Trophoblast cell (in vitro differentiated cells and primary cell): Measurements from ENCODE around the gene DYSF.

Experiments used
- DNase-seq, 2 donors: peaks; one replicate each; pipeline ENCODE4 v3.0.0-alpha.2; 2016
- H2AFZ ChIP-seq: 2 replicates; pipeline ENCODE4 v1.6.1; 2013; ENCODE audit warnings: low read length, moderate library complexity, mild to moderate bottlenecking; ENCODE audit not compliant: insufficient read depth, poor library complexity
- H2AK5ac ChIP-seq: 2 replicates; pipeline ENCODE4 v1.6.1; 2013; ENCODE audit warnings: mild to moderate bottlenecking, low read length
- H2BK120ac ChIP-seq: 2 replicates; pipeline ENCODE4 v1.6.1; 2013; ENCODE audit warnings: low read length, mild to moderate bottlenecking, moderate library complexity; ENCODE audit not compliant: insufficient read depth, poor library complexity
- H2BK12ac ChIP-seq: 2 replicates; pipeline ENCODE4 v1.6.1; 2013; ENCODE audit warnings: mild to moderate bottlenecking, low read length, moderate library complexity
- H2BK5ac ChIP-seq: 2 replicates; pipeline ENCODE4 v1.6.1; 2013; ENCODE audit warnings: low read length, low read depth, moderate library complexity, mild to moderate bottlenecking; ENCODE audit not compliant: poor library complexity
- H3K14ac ChIP-seq: 2 replicates; pipeline ENCODE4 v1.6.1; 2013; ENCODE audit warnings: mild to moderate bottlenecking, low read length
- H3K18ac ChIP-seq: 2 replicates; pipeline ENCODE4 v1.6.1; 2013; ENCODE audit warnings: mild to moderate bottlenecking, low read length
- H3K23ac ChIP-seq: 2 replicates; pipeline ENCODE4 v1.6.1; 2013; ENCODE audit warnings: low read length
- H3K27ac ChIP-seq: 2 replicates; pipeline ENCODE4 v1.5.1; 2013; ENCODE audit warnings: low read depth, mild to moderate bottlenecking, inconsistent platforms, low read length, moderate library complexity
- H3K27me3 ChIP-seq: 2 replicates; pipeline ENCODE4 v1.6.1; 2013; ENCODE audit warnings: inconsistent platforms, mild to moderate bottlenecking, low read length, moderate library complexity; ENCODE audit not compliant: insufficient read depth
- H3K36me3 ChIP-seq, 2 experiments: 1 replicate in 1 of 2; 2 replicates in 1 of 2; pipeline ENCODE4 v1.6.1; 2013; ENCODE audit warnings: low read length in 2 of 2, mild to moderate bottlenecking in 2 of 2, moderate library complexity in 1 of 2; ENCODE audit not compliant: insufficient read depth in 2 of 2, control insufficient read depth in 1 of 2
- H3K4ac ChIP-seq: 2 replicates; pipeline ENCODE4 v1.6.1; 2013; ENCODE audit warnings: low read depth, mild to moderate bottlenecking, low read length, moderate library complexity
- H3K4me1 ChIP-seq, 2 experiments: 1 replicate in 1 of 2; 2 replicates in 1 of 2; pipeline ENCODE4 v1.6.1; 2013; ENCODE audit warnings: low read length in 2 of 2, mild to moderate bottlenecking in 2 of 2, moderate library complexity in 1 of 2; ENCODE audit not compliant: insufficient read depth in 2 of 2, control insufficient read depth in 1 of 2
- H3K4me2 ChIP-seq: 2 replicates; pipeline ENCODE4 v1.6.1; 2013; ENCODE audit warnings: inconsistent platforms, mild to moderate bottlenecking, low read length, moderate library complexity
- H3K4me3 ChIP-seq: 2 replicates; pipeline ENCODE4 v1.5.1; 2013; ENCODE audit warnings: mild to moderate bottlenecking, low read depth, low read length, inconsistent platforms
- H3K79me1 ChIP-seq: one replicate; pipeline ENCODE4 v1.6.1; 2013; ENCODE audit warnings: low read length
- H3K79me2 ChIP-seq: 2 replicates; pipeline ENCODE4 v1.6.1; 2013; ENCODE audit warnings: low read length, mild to moderate bottlenecking; ENCODE audit not compliant: control insufficient read depth, insufficient read depth, poor library complexity
- H3K9ac ChIP-seq: 2 replicates; pipeline ENCODE4 v1.6.1; 2013; ENCODE audit warnings: mild to moderate bottlenecking, low read length
- H3K9me3 ChIP-seq: 2 replicates; pipeline ENCODE4 v1.6.1; 2013; ENCODE audit warnings: low read depth, mild to moderate bottlenecking, control low read depth, inconsistent platforms, low read length; ENCODE audit not compliant: insufficient read depth
- H4K12ac ChIP-seq: 2 replicates; pipeline ENCODE4 v1.6.1; 2013; ENCODE audit warnings: low read depth, mild to moderate bottlenecking, low read length, moderate library complexity
- H4K8ac ChIP-seq: 2 replicates; pipeline ENCODE4 v1.6.1; 2013; ENCODE audit warnings: low read depth, mild to moderate bottlenecking, low read length, moderate library complexity
- H4K91ac ChIP-seq: one replicate; pipeline ENCODE4 v1.6.1; 2013; ENCODE audit warnings: low read depth, mild to moderate bottlenecking, low read length, moderate library complexity
- whole genome bisulfite sequencing: extraction: QIAGEN DNeasy Blood & Tissue Kit; methylation state at CpG from one replicate; pipeline ENCODE4 v1.1.7; 2013; ENCODE audit warnings: missing lambda C conversion rate; ENCODE audit not compliant: insufficient read length, insufficient coverage; ENCODE audit errors: extremely low coverage; 5-methylcytosine and 5-hydroxymethylcytosine counted together

The DYSF gene

GRCh38 chr2:71611247-71611646, 157.9 kb downstream of the DYSF start:
- Histone ChIP-seq H2AK5ac (no peak overlapping the region), H2BK120ac (no peak overlapping the region), H4K8ac (no peak overlapping the region), H3K9me3 (no peaks in the 10 kb centered on the region), H3K27me3 (no peaks in the 10 kb centered on the region), H3K4me2 (no peak overlapping the region), H3K4me1 (peaks cover 0 to 4% of the 10 kb centered on the region in 2 experiments), H3K27ac (no peak overlapping the region), H2BK5ac (no peak overlapping the region), H3K4ac (no peak overlapping the region), H4K91ac (no peak overlapping the region), H3K18ac (no peak overlapping the region), H3K14ac (no peak overlapping the region), H3K4me3 (no peak overlapping the region), H3K9ac (no peak overlapping the region), H2AFZ (no peak overlapping the region), H3K79me1 (no peaks in the 10 kb centered on the region), H2BK12ac (no peak overlapping the region), H4K12ac (no peak overlapping the region), H3K36me3 (peaks cover 3 to 14% of the 10 kb centered on the region in 2 experiments), H3K23ac (no peak overlapping the region), H3K79me2 (no peaks in the 10 kb centered on the region)
- no CpG with 5 or more reads among the region's 12 CpGs for WGBS
- DNase-seq: no peak

DNA sequence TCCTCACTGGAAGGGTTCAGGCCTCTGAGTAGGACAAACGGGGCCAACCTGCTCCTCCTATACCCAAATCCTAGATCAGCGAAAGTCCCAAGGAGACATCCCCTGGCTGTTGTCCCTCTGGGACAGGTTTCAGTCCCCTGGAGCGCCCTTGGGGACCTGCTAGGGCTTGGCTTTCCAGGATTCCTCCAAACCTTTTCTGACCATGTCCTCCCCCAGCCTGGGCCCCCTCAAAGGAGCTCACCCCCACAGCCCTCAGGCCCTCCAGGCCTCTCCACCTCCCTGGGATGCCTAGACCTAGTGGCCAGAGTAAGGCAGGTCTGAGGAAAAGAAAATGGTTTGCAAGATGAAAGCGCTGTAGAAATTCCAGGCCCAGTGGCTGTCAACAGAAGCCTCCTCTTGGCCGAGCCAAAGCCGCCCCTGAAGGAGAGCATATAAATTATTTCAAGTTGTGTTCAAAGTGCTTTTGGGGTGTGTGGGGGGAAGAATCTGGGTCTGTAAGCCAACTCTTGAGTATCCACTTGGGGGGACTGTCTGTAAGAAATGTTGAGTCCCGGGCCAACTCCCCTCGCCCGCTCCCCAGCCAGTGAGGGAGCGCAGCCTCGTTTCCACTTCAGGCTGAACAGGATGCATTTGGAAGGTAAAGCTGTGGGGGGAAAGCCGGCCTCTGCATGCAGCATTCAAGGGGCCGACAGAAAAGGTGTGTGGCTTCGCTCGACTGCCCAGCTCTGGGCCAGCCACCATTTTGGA, 158.6 kb downstream of the DYSF start:
- H3K27ac ChIP-seq: no peak overlapping the region
- no peak overlapping the region for H3K23ac ChIP-seq
- no peak overlapping the region for H3K4me3 ChIP-seq
- no peak overlapping the region for H2AFZ ChIP-seq
- H2BK5ac ChIP-seq: no peak overlapping the region
- no peak overlapping the region for H3K4me2 ChIP-seq
- no peak overlapping the region for H4K8ac ChIP-seq
- DNase-seq: no peak
- H3K79me1 ChIP-seq: no peaks in the 10 kb centered on the region
- no peak overlapping the region for H4K12ac ChIP-seq
- H3K79me2 ChIP-seq: no peaks in the 10 kb centered on the region
- no peak overlapping the region for H2AK5ac ChIP-seq
- no peak overlapping the region for H2BK120ac ChIP-seq
- no peak overlapping the region for H3K18ac ChIP-seq
- H3K9ac ChIP-seq: no peak overlapping the region
- H3K36me3 ChIP-seq: peaks cover 3 to 14% of the 10 kb centered on the region in 2 experiments
- no peaks in the 10 kb centered on the region for H3K9me3 ChIP-seq
- no peaks in the 10 kb centered on the region for H3K27me3 ChIP-seq
- WGBS: no CpG with 5 or more reads among the region's 15 CpGs
- no peak overlapping the region for H2BK12ac ChIP-seq
- H4K91ac ChIP-seq: no peak overlapping the region
- peaks cover 0 to 4% of the 10 kb centered on the region in 2 experiments for H3K4me1 ChIP-seq
- H3K4ac ChIP-seq: no peak overlapping the region
- H3K14ac ChIP-seq: no peak overlapping the region

DNA sequence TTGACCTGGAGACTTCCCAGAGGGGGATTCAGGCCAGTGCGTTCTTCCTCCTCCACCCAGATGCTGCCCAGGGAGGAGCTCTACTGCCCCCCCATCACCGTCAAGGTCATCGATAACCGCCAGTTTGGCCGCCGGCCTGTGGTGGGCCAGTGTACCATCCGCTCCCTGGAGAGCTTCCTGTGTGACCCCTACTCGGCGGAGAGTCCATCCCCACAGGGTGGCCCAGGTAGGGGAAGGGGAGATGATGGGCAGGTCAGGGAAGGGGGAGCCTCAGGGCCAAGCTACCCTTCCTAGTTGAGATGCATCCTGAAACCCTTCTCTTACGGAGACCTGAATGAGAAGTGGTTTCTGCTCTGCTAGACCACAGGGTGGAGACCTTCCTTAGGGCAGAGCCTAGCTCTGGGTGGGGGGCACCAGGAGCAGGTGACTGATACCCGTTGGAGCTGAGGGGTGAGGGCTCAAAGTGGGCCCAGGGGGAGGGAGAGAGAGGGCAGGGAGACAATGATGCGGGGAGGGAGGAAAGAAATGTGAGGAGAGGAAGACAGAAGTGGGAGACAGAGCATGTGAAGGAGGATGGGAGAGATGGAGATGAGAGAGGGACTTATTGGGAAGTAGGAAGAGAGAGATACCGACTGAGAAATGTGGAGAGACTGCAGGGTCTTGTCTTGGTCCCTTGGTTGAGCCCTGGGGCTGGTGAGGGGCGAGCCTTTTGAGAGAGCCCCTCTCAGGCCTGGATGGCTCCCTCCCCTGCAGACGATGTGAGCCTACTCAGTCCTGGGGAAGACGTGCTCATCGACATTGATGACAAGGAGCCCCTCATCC, 159.4 kb downstream of the DYSF start:
- H3K27ac ChIP-seq: no peak overlapping the region
- no peak overlapping the region for H3K4me3 ChIP-seq
- peaks cover 3 to 14% of the 10 kb centered on the region in 2 experiments for H3K36me3 ChIP-seq
- no peaks in the 10 kb centered on the region for H3K27me3 ChIP-seq
- no peak overlapping the region for H2BK5ac ChIP-seq
- H3K79me1 ChIP-seq: no peaks in the 10 kb centered on the region
- H3K4ac ChIP-seq: no peak overlapping the region
- H3K4me2 ChIP-seq: no peak overlapping the region
- no peak overlapping the region for H3K23ac ChIP-seq
- no CpG with 5 or more reads among the region's 17 CpGs for WGBS
- peaks cover 3% of the 10 kb centered on the region for H3K9me3 ChIP-seq
- no peak overlapping the region for H2BK12ac ChIP-seq
- DNase-seq: no peak
- no peak overlapping the region for H3K9ac ChIP-seq
- no peak overlapping the region for H4K91ac ChIP-seq
- H3K4me1 ChIP-seq: peaks cover 0 to 4% of the 10 kb centered on the region in 2 experiments
- H2AK5ac ChIP-seq: no peak overlapping the region
- H3K18ac ChIP-seq: no peak overlapping the region
- H2AFZ ChIP-seq: no peak overlapping the region
- no peak overlapping the region for H3K14ac ChIP-seq
- no peak overlapping the region for H4K12ac ChIP-seq
- no peak overlapping the region for H2BK120ac ChIP-seq
- no peak overlapping the region for H4K8ac ChIP-seq
- H3K79me2 ChIP-seq: no peaks in the 10 kb centered on the region

DNA sequence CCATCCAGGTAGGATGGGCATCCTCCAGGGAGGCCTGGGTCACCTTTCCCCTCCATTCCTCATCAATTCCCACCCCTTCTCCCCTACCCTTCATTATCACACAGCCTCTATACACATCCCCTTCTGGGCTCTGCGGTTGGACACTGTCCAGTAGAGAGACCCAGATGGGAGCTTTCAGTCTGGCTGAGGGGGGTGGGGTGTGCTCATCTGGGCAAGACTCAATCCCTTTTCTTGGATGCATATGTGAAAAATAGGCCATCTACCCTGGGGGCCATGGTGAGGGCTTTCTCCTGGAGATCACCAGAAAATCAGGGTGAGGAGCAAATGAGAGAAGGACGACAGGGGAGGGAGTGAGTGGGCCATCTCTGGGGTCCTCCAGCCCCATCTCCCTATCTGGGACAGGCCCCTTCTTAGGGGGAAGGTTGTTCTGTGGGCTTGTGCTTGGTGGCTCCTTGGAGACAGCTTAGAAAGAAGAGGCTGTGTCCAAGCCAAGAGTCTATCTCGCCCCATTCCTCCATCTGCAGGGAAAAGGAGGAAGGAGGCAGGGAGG, 160.1 kb downstream of the DYSF start:
- WGBS: no CpG with 5 or more reads among the region's 3 CpGs
- Histone ChIP-seq H4K8ac (no peak overlapping the region), H3K27me3 (no peaks in the 10 kb centered on the region), H2BK120ac (no peak overlapping the region), H3K23ac (no peak overlapping the region), H3K9ac (no peak overlapping the region), H3K36me3 (peaks cover 3 to 14% of the 10 kb centered on the region in 2 experiments), H3K4ac (no peak overlapping the region), H3K4me2 (no peak overlapping the region), H4K12ac (no peak overlapping the region), H3K79me2 (no peaks in the 10 kb centered on the region), H4K91ac (no peak overlapping the region), H3K79me1 (no peaks in the 10 kb centered on the region), H2BK5ac (no peak overlapping the region), H2AK5ac (no peak overlapping the region), H3K27ac (no peak overlapping the region), H3K9me3 (peaks cover 5% of the 10 kb centered on the region), H3K14ac (no peak overlapping the region), H3K4me1 (peaks cover 0 to 4% of the 10 kb centered on the region in 2 experiments), H3K4me3 (no peak overlapping the region), H2AFZ (no peak overlapping the region), H2BK12ac (no peak overlapping the region), H3K18ac (no peak overlapping the region)
- no peak for DNase-seq
